Prostate gland (tissue), 2 donors: ENCODE data around the gene ZNF423. TPM values are rescaled to one million over a fixed set of nuclear protein-coding genes. Genes with fewer than 3 reads are reported as not detected.
A peak's percentile ranks its signal among the peaks of the same experiment; 100 is the strongest.

Source experiments
- DNase-seq: peaks from one replicate; pipeline ENCODE4 v3.0.0-alpha.2; 2019; ENCODE audit warnings: low spot score
- H3K27ac ChIP-seq, 2 donors: fragments of 200-600 bp; sonication (generic); 2 replicates each; pipeline ENCODE4 v1.5.1; 2017 to 2019
- H3K27me3 ChIP-seq: fragments of 200-600 bp; sonication (generic); replicated peaks from 2 replicates; pipeline ENCODE4 v1.5.1; 2019; ENCODE audit not compliant: insufficient read depth
- H3K36me3 ChIP-seq, 2 donors: fragments of 200-600 bp; sonication (generic); 1 replicate in 1 of 2; 2 replicates in 1 of 2; pipeline versions ENCODE4 v1.5.1 to v1.8.1; 2017 to 2019
- H3K4me1 ChIP-seq: fragments of 200-600 bp; sonication (generic); replicated peaks from 2 replicates; pipeline ENCODE4 v1.5.1; 2019
- H3K4me3 ChIP-seq, 2 donors: fragments of 200-600 bp; sonication (generic); 2 replicates each; pipeline ENCODE4 v1.5.1; 2017 to 2019
- H3K9me3 ChIP-seq: fragments of 200-600 bp; sonication (generic); 2 replicates; pipeline ENCODE4 v1.5.1; 2017
- POLR2A ChIP-seq: fragments of 450-650 bp; IDR thresholded peaks from one replicate; pipeline ENCODE4 v1.6.1; 2016; ENCODE audit warnings: antibody characterized with exemption, mild to moderate bottlenecking
- POLR2AphosphoS5 ChIP-seq: sonication (generic); formaldehyde crosslinking; IDR thresholded peaks from one replicate; pipeline ENCODE4 v1.6.1; 2017; ENCODE audit warnings: antibody characterized with exemption
- WGBS: methylation state at CpG from one replicate; pipeline ENCODE4 v1.1.5; 2018; 5-methylcytosine and 5-hydroxymethylcytosine counted together
- intact Hi-C: fragments of 100-400 bp; cut with DNase I; formaldehyde crosslinking; loops from one replicate; pipeline ENCODE4 v1.14.2; 2022
- total RNA-seq, 2 donors: library from RNA; depleted of rRNA; stranded (reverse); fragments of >200 nt; gene quantifications; one replicate each; pipeline ENCODE4 v1.1.0, GENCODE V29; 2016
- TF ChIP-seq, protein P1 (sequence below), 4 experiments: fragments of 200-600 bp in 2 of 4; fragments of 450-650 bp in 2 of 4; sonication (generic) in 2 of 4; IDR thresholded peaks; 1 replicate in 3 of 4; 2 replicates in 1 of 4; pipeline ENCODE4 v1.5.1; 2016 to 2019; ENCODE audit warnings: antibody characterized with exemption in 4 of 4, mild to moderate bottlenecking in 2 of 4, moderate library complexity in 2 of 4

The ZNF423 gene
- total RNA-seq, 2 donors from 2014 or later, result 6.1 to 22.7 TPM

DNA sequence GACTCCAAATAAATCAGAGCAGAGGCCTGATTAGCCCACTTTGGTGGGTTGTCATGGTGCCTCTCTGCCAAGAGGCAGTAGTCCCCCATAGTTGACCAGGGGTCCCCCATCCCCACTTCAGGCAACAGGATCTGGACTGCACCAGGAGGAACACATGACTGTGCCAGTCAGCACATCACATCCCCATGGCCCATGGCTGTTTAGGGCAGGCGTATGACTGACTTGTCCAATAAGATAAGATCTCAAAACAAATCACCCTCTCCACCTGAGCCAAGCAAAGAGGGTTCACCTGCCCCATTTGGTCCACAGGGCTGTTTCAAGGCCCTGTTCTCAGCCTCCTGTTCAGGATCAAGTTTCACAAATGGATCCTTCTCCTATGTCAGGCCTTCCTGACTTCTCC, 389.0 kb downstream of the ZNF423 start:
- 80% methylated on average over 1 of the region's 1 CpG for WGBS
- no peaks in the 10 kb centered on the region for H3K9me3 ChIP-seq
- no peaks in the 10 kb centered on the region for H3K36me3 ChIP-seq
- H3K4me3 ChIP-seq, result no peak overlapping the region
- no peak overlapping the region for H3K27ac ChIP-seq
- intact Hi-C loops, result no loop called here
- no peaks in the 10 kb centered on the region for H3K27me3 ChIP-seq
- DNase-seq, result no peak
- TF ChIP-seq POLR2AphosphoS5 (no peak), POLR2A (no peak)
- TF ChIP-seq, protein P1, sequence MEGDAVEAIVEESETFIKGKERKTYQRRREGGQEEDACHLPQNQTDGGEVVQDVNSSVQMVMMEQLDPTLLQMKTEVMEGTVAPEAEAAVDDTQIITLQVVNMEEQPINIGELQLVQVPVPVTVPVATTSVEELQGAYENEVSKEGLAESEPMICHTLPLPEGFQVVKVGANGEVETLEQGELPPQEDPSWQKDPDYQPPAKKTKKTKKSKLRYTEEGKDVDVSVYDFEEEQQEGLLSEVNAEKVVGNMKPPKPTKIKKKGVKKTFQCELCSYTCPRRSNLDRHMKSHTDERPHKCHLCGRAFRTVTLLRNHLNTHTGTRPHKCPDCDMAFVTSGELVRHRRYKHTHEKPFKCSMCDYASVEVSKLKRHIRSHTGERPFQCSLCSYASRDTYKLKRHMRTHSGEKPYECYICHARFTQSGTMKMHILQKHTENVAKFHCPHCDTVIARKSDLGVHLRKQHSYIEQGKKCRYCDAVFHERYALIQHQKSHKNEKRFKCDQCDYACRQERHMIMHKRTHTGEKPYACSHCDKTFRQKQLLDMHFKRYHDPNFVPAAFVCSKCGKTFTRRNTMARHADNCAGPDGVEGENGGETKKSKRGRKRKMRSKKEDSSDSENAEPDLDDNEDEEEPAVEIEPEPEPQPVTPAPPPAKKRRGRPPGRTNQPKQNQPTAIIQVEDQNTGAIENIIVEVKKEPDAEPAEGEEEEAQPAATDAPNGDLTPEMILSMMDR (IDR thresholded peaks at IDR 0.05), result no peak
- no peaks in the 10 kb centered on the region for H3K4me1 ChIP-seq

DNA sequence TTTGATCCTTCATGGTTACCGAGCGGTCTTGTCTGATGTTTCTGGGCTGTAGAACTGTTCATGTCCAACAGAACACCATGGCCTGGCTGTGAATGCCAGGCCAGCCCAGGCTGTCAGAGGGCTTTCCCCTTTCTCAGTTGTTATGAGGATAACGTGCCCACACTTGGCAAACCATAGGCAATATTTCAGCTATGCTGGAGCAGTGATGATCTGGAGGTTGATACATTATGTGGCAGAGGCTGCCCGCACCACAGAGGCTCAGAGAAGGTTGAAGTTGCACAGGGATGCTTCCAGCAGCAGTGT, 389.4 kb downstream of the ZNF423 start:
- 93% methylated on average over 4 of the region's 4 CpGs for WGBS
- Histone ChIP-seq H3K27me3 (no peaks in the 10 kb centered on the region), H3K27ac (no peak overlapping the region), H3K9me3 (no peaks in the 10 kb centered on the region), H3K4me3 (no peak overlapping the region), H3K4me1 (no peaks in the 10 kb centered on the region), H3K36me3 (no peaks in the 10 kb centered on the region)
- intact Hi-C loops, result no loop called here
- no peak for DNase-seq
- TF ChIP-seq, protein P1 (IDR thresholded peaks at IDR 0.05), result no peak
- TF ChIP-seq POLR2A (no peak), POLR2AphosphoS5 (no peak)

DNA sequence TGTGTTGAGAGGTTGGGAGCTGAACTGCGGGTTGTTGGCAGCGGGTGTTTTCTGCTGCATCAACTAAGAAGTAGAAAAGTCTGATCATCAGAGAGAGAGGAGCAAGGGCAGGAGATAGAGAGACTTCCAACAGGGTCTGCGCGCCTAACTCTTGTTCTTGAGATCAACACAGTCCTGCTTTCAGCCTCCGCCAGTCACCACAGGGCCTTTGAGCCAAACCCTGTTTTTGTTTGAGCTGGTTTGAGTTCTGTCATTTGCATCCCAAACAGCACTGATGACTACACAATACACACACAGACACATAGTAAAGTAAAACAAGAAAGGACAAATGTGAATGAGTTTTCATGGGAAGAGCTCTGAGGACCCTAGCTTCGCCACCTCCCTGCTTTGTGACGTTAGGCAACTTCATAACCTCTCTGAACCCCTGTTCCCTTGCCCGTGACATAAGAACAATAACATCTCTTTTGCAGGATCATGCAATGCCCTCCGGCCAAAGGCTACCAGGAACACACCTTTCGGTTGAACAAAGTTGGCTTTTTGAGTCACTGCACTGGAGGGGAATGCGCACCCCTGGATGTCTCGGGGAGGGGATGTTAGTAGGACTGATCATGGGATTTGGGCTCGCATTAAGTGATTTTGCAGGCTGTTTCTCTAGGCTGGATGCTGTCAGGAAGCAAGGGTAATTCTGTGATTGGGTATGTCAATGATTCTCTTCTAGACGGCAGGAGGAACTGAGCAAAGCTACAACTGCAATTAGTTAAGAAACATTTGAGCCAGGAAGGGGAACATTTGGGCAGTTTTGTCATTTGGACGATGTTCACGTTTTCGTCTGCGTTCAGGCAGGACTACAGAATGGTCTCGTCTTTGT, 390.0 kb downstream of the ZNF423 start:
- no peak for DNase-seq
- TF ChIP-seq POLR2AphosphoS5, result no peak
- TF ChIP-seq POLR2A, result no peak
- TF ChIP-seq, protein P1 (IDR thresholded peaks at IDR 0.05), result no peak
- H3K27ac ChIP-seq, result no peak overlapping the region
- H3K27me3 ChIP-seq, result no peaks in the 10 kb centered on the region
- H3K9me3 ChIP-seq, result no peaks in the 10 kb centered on the region
- no peaks in the 10 kb centered on the region for H3K36me3 ChIP-seq
- no peaks in the 10 kb centered on the region for H3K4me1 ChIP-seq
- no peak overlapping the region for H3K4me3 ChIP-seq
- WGBS, result 92% methylated on average over 19 of the region's 19 CpGs
- intact Hi-C loops, result no loop called here

DNA sequence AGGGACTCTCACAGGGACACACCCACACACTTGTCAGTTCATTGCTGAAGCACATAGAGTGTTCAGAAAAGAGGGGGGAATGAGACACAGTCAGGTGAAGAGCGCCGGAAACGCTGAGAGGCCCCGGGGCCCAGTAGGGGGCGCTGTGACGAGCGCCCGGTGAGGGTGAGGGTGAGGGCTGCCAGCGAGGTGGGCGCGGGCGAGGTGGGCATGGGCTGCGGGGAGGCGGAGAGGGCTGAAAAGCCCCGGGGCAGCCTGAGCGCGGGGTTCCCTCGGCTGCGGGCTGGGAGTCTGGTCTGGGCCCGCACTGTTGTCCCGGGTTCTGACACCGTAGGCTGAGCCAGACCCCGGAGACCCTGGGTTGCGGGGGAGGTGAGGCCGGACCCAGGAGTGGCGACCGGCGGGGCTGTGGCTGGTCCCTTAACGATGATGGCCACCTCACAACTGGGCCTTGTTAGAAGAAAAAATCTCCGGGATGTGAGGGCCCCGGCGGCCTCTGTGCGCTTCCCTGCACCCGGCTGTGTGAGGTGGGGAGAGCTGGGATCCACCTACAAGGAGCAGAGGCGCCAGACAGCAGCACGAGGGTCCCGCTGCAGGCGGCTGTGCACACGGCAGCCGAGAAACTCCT, 390.9 kb downstream of the ZNF423 start:
- no peak for DNase-seq
- Histone ChIP-seq H3K27me3 (no peaks in the 10 kb centered on the region), H3K36me3 (no peaks in the 10 kb centered on the region), H3K4me1 (no peaks in the 10 kb centered on the region), H3K27ac (no peak overlapping the region), H3K4me3 (no peak overlapping the region), H3K9me3 (no peaks in the 10 kb centered on the region)
- intact Hi-C loops, result no loop called here
- TF ChIP-seq, protein P1 (IDR thresholded peaks at IDR 0.05), result peak in 1 of 4 experiments; percentile 14
- no peak for TF ChIP-seq POLR2A
- TF ChIP-seq POLR2AphosphoS5, result no peak
- 25% methylated on average over 40 of the region's 40 CpGs for WGBS

DNA sequence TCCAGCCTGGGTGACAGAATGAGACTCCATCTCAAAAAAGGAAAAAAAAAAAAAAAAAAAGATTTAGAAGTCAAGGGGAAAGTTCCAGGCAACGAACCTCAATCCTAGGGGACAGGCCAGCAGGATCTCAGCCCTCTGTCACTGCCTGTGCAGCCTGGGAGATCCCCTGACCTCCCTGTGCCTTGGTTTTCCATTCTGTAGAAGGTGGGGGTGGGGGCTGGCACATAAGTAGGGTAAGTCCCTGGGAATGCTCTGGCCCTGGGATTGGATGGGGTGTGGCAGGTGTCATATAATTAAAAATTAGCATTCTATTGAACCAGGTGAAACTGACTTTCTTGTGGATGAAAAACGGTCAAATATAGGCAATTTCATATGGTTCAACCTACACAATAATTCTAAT, 391.8 kb downstream of the ZNF423 start:
- H3K27me3 ChIP-seq, result no peaks in the 10 kb centered on the region
- no peak overlapping the region for H3K4me3 ChIP-seq
- no peak for DNase-seq
- H3K27ac ChIP-seq, result no peak overlapping the region
- TF ChIP-seq, protein P1 (IDR thresholded peaks at IDR 0.05), result no peak
- TF ChIP-seq POLR2A, result no peak
- no peak for TF ChIP-seq POLR2AphosphoS5
- intact Hi-C loops, result no loop called here
- no peaks in the 10 kb centered on the region for H3K9me3 ChIP-seq
- no peaks in the 10 kb centered on the region for H3K4me1 ChIP-seq
- H3K36me3 ChIP-seq, result no peaks in the 10 kb centered on the region
- WGBS, result 83% methylated on average over 2 of the region's 2 CpGs
